ENCODE measurements around the gene HDAC7.

The HDAC7 gene

DNA sequence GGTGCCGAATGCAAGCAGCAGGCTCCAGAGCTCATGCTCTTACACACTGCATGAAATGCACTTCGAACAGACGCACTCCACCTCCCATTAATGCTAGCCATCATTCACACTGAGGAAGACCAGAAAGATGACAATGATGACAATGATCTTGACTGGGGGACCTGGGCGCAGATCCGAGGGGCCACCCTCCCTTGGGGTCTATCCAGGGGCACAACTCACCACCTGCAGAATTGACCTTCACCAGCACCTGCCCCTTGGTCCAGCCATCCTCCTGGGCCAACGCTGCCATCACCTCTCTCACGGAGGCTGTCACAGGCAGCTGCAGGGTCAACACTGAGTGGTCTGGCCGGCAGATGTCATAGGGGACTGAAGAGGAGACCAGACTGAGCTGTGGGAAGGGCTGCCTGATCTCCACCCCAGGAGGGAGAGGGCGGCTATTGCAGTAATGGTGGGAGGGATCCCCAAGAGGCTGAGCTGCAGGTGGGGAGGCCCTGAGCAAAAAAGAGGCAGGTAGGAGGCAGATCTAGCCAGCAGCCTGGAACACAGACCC lies 76.3 kb downstream of the HDAC7 start:
- peak; percentile 27 for DNase-seq

DNA sequence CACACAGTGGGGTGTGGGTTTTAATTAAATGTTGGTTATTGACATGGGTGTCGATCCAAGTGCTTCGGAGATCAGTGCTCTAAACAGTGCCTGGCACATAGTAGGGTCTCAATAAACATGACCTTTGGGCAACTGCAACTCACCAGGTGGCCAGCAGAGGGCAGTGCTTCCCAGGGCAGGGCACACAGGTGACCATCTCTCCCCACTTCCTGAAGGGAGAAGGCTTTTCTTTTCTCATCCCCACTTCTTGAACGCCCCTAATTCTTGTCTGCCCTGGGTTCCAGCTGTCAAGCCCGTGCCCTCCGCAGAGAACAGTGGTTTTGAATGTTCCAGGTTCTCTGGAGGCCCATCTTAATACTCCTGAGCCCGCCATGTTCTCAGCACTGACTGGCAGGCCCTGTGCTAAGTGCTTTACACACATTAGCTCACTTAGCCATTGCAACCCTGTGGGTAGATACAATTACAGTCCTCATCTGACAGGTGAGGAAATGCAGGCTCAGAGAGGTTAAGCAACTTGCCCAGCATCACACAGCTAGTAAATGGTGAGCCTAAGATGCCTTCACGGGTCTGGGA lies 77.4 kb downstream of the HDAC7 start:
- peak; percentile 31 for DNase-seq

DNA sequence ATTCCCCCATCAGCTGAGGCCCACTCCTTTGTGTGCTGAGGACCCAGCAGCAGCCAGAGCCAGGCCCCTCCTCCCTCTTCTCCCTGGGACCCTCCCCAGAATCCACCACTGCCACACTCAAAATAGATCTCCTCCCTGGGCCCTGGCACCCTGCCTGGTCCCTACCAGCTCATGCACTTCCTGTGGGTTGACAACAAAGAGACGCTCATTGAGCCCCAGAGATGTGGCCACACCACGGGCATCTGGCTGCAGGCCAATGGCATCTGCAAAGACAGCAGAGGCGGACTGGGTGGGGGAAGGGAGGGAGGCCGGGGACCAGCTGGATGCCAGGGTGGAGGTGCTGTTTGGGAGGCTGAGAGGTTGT lies 78.4 kb downstream of the HDAC7 start:
- DNase-seq = peak; percentile 97

DNA sequence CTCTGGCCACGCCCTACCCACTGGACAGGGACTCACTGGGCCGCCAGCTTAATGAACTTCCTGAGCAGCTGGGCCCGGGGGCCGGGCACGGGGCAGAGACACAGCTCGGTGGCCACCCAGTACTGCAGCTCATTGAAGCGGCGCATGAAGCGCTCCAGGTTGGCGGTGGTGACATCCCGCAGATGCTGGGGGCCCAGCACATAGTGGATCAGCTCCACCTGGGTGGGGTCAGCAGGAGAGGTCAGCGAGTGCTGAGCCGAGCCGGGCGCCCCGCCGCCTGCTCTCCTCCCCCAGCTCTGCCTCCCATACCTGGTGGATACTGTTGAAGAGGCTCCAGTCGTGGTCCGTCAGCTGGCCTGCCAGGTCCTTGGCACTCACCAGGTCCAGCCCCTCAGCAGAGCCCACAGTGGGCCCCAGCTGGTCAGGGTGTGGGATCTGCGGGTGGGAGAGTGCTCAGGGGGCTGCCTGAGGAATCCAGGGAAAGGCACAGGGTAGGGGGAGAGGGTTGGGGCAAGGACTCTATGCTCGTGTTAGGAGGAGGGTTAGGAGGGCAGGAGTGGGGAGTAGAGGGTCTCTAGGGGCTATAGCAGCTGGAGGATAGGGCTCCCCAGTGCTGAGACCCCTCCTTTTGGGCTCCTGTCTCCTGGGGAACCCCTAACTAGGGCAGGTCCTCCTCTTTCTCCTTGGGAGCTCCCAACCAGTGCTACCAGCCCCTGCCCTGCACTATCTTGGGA lies 78.9 kb downstream of the HDAC7 start:
- peak; percentile 76 for DNase-seq

DNA sequence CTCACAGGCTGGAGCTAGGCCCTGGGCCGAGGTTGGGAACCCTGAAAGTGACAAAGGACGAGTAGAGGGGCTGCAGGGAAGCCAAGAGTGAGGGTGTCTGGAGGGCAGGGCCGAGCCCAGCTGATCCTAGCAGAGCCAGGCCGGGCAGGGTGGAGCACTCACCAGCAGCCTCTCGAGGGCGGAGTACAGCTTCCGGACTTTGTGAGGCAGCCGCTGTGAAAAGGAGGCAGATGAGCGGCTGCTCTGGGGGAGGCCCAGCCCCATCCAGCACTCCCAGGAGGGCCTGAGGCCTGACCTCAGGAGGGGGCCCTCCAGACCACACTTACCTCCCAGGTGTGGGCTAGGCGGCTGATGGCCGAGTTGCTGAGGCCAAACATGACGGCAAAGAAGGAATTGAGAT lies 79.7 kb downstream of the HDAC7 start:
- no peak for DNase-seq

DNA sequence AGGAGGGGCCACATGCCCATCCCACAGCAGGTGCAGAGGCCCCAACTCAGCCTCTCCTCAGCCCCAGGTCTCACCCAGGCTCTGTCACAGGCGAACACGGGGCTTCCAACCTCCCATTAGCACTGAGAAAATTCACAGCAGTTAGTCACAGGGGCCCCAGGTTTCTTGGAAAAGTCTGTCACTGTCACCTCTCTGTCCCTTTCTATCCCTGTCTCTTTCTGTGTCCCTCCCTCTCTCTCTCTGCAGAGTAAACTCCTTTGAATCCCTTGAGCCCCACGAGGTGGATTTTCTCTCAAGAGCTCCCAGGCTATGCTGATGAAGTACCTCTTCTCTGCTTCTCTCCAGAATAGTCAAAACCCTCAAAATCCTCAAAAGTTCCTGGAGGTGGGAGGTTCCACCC lies 80.4 kb downstream of the HDAC7 start:
- no peak for DNase-seq

DNA sequence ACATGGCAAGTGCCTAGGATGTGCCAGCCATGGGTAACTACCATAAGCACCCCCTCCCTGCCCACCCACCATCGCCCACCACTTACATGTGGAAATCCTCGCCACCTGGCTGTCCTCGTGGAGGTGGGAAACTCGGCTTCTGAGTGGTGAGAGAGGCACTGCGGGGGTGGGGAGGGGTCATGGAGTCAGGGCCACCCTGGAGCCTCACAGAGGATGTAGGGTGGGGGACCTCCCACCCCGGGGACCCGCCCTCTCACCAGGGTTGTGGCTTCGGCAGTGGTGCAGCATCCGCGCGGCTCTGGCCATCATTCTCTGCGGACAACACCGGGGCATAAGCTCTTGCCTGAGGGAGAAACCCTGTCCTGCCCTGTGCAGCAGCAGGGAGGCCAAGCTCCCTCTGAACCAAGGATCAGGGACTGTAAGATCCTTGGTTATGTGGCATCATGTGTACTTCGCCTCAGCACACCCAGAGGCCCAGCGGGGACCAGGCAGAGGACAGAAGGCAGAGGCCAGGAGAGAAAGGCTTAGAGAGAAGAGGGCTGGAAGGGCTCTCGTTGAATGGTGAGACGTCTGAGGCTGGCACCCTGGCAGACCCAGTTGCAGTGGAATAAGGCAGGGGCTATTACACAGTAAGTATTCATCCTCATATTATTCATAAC lies 81.6 kb downstream of the HDAC7 start:
- no peak for DNase-seq

DNA sequence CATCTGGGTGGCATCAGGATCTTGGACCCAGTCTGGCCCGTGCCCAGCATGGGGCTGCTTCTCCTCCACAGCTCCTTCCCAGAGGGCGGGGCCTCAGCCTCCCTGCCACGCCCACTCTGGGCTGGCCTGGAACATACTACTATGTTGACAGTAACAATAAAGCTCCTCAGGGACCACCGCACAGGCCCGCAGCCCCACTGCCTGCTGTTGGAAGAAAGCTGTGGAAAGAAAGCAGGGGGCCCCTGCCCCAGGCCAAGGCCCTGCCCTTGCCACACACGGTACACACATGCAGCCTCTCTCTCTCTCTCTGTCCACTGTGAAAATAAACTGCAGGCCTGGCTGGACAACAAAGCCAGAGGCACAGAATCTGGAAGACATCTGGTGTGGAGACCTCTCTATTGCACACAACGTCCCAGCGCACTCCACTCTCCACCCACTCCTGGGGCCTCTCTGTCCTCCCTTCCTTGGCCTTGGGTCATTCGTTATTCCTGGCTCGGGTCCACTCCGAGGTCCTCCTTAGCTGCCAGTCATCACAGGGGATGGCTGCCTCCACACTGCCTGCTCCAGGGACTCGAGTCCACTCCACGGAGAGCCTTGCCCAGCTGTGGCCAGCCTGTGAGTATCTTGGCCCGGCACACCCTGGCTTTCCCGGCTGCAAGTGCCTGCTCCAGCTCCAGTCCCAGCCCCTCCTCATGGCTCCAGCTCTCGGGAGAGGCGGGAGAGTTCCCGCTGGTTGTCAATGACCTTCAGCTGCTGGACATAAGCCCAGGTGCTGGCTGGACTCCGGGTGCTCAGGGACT lies 82.6 kb downstream of the HDAC7 start:
- no peak for DNase-seq

DNA sequence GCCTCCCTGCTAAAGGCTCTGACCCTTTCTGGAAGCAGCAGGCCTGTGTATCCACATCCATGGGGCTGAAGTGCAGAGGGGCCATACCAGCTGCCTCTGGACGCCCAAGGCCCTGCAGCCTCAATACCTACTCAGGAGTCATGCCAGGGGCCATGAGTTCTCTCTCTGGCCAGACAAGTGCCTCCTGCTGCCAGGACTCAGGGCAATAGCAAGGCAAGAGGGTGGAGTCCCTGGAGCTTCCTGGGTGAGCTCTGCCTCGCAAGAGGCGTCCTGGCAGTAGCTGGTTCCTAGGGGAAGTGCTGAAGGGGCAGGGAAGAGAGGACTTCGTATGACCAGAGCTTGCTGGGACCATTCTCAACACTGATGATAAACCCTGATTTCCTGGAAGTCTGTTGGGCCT lies 83.5 kb downstream of the HDAC7 start:
- DNase-seq = no peak

DNA sequence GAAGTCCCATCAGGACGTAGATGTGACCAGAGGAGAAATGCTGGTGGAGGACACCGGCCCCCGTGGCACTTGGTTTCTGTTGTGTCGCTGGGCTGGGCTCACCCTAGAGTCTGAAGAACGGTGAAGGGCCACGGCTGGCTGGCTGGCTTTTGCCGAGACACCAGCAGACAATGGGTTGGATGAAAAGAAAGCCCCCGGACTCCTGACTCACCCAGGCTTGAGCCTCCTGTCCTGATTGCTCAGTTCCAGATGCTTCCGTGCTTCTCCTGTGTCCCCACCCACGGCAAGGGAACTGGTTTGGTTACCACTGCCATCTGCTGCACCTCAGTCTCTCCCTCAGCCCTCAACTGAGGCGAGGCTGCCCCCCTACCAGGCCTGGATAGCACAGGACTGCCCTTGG lies 84.1 kb downstream of the HDAC7 start:
- no peak for DNase-seq

DNA sequence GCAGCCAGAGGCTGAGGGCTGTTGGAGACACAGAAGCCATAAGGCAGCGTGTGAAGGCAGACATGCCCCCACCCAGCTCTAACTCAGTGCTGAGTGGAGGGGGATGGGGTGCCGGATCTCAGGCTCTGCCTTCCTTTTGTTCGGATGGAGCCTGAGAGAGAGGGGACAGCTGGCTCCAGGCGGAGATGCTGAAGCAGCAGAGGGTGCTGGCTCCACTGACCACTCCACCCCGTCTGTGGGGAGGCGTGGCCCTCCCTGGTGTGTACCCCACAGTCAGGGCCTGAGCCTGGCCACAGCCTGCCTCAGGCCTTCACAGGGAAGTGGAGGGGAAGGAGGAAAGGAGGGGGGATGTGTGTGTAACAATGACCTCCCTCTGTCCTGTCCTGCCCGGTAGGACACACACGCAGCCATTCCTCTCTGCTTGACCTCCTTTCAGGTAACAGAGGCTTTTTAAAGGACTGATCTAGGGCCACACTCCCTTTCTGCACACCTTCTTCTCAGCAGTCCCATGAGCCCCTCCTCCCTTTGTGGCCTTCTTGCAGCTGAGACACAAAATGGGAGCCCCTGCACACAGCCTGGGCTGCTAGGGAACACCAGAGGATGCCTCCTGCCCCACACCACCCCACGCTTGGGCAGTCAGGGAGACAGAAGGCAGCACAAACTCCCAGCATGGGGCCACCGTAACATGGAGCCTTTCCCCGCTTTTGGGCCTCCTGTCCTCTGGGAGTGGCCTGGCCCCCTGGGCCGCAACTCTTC lies 84.8 kb downstream of the HDAC7 start:
- no peak for DNase-seq

DNA sequence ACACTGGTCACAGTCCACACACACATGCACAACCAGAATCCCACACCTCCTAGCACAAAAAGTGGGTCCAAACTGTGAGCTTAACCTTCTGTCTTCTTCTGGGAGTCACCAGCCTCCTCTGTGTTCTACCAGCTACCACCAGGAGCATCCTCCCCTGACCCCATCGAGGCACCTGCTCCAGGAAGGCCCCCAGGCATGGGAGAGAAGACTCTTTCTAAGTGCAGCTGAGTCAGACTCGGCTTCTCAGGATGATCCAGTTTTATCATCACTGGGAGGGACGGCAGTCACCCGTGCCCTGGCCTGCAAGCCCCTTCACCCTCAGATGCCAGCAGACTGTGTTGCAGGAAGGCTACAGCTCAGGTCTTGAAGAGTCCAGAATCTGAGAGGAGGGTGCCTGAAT lies 86.6 kb downstream of the HDAC7 start:
- DNase-seq = no peak

All from NCI-H146 (cell line).